H1 (cell line): ENCODE results near the gene CKB. TPM values are rescaled to one million over a fixed set of nuclear protein-coding genes. Genes with fewer than 3 reads are reported as not detected.

Source experiments
- CTCF ChIA-PET: fragments of 300-600 bp; sonication (Branson Sonifier 250); formaldehyde crosslinking; loops from one replicate; lab custom pipeline; 2021; ENCODE audit not compliant: partially characterized antibody; lab: Charles Lee
- POLR2A ChIA-PET: fragments of 300-600 bp; sonication (Branson Sonifier 250); formaldehyde crosslinking; loops from one replicate; lab custom pipeline; 2021; ENCODE audit warnings: inconsistent platforms; ENCODE audit not compliant: partially characterized antibody; lab: Charles Lee
- DNase-seq, 2 experiments: peaks; one replicate each; pipeline versions ENCODE4 v3.0.0 to v3.0.0-alpha.2; 2010 to 2022; ENCODE audit warnings: low spot score in 2 of 2, low read depth in 1 of 2, mixed read lengths in 1 of 2
- FAIRE-seq: peaks from 2 replicates; lab custom pipeline; 2011; peaks lifted over from hg19 to GRCh38; lab: Jason Lieb, UNC
- H2AFZ ChIP-seq: 2 replicates; pipeline ENCODE4 v1.8.1; 2012; ENCODE audit warnings: low read length, inconsistent platforms
- H2AK5ac ChIP-seq: 2 replicates; pipeline ENCODE4 v1.6.1; 2013; ENCODE audit warnings: low read depth, low read length
- H2BK120ac ChIP-seq: replicated peaks from 2 replicates; pipeline ENCODE3; 2013; ENCODE audit warnings: low read depth, low read length, inconsistent platforms
- H2BK12ac ChIP-seq: 2 replicates; pipeline ENCODE4 v1.6.1; 2013; ENCODE audit warnings: low read depth, low read length
- H2BK15ac ChIP-seq: 2 replicates; pipeline ENCODE4 v1.6.1; 2013; ENCODE audit warnings: low read length
- H2BK20ac ChIP-seq: 2 replicates; pipeline ENCODE4 v1.6.1; 2013; ENCODE audit warnings: low read length
- H2BK5ac ChIP-seq: 2 replicates; pipeline ENCODE4 v1.6.1; 2013; ENCODE audit warnings: low read depth, low read length
- H3K14ac ChIP-seq: 2 replicates; pipeline ENCODE4 v1.6.1; 2013; ENCODE audit warnings: inconsistent platforms; ENCODE audit not compliant: insufficient read length
- H3K18ac ChIP-seq: 2 replicates; pipeline ENCODE4 v1.6.1; 2013; ENCODE audit warnings: low read length; ENCODE audit errors: extremely low read depth
- H3K23ac ChIP-seq: 2 replicates; pipeline ENCODE4 v1.6.1; 2013; ENCODE audit warnings: inconsistent platforms; ENCODE audit not compliant: insufficient read length
- H3K23me2 ChIP-seq: 2 replicates; pipeline ENCODE4 v1.6.1; 2013; ENCODE audit warnings: low read depth, low read length
- H3K27ac ChIP-seq: 2 replicates; pipeline ENCODE4 v1.6.1; 2011; ENCODE audit warnings: low read depth, low read length, inconsistent platforms
- H3K27me3 ChIP-seq, 4 experiments: replicated peaks in 1 of 4; 1 replicate in 1 of 4; 2 replicates in 3 of 4; pipeline versions ENCODE4 v1.6.1 to v1.8.1; 2011 to 2013; ENCODE audit warnings: low read length in 3 of 4, mild to moderate bottlenecking in 3 of 4, inconsistent platforms in 2 of 4, mixed read lengths in 2 of 4, moderate library complexity in 1 of 4; ENCODE audit not compliant: control insufficient read depth in 3 of 4, insufficient read depth in 3 of 4; ENCODE audit errors: extremely low read depth in 1 of 4
- H3K36me3 ChIP-seq, 4 experiments: 2 replicates each; pipeline versions ENCODE4 v1.6.1 to v1.8.1; 2011 to 2013; ENCODE audit warnings: mild to moderate bottlenecking in 4 of 4, low read length in 3 of 4, moderate library complexity in 2 of 4, control low read depth in 1 of 4, inconsistent platforms in 1 of 4; ENCODE audit not compliant: insufficient read depth in 4 of 4, control insufficient read depth in 2 of 4
- H3K4ac ChIP-seq: replicated peaks from 2 replicates; pipeline ENCODE3; 2013; ENCODE audit warnings: low read length, low read depth, mixed read lengths, inconsistent platforms; ENCODE audit not compliant: insufficient read length
- H3K4me1 ChIP-seq, 4 experiments: replicated peaks in 1 of 4; 1 replicate in 1 of 4; 2 replicates in 3 of 4; pipeline versions ENCODE4 v1.6.1 to v1.8.1; 2011 to 2013; ENCODE audit warnings: low read length in 3 of 4, inconsistent platforms in 2 of 4, mixed read lengths in 1 of 4; ENCODE audit not compliant: insufficient read depth in 4 of 4, control insufficient read depth in 3 of 4
- H3K4me2 ChIP-seq, 2 experiments: 2 replicates each; pipeline versions ENCODE4 v1.6.1 to v1.8.1; 2011 to 2013; ENCODE audit warnings: low read depth in 2 of 2, low read length in 2 of 2, control low read depth in 1 of 2, inconsistent platforms in 1 of 2, mild to moderate bottlenecking in 1 of 2; ENCODE audit not compliant: insufficient read depth in 1 of 2
- H3K4me3 ChIP-seq, 4 experiments: fragments of 200-600, 300-600 bp in 1 of 4; sonication (generic), shearing (Covaris generic), sonication (Bioruptor Twin) in 1 of 4; 2 replicates each; pipeline versions ENCODE4 v1.5.1 to v1.8.1; 2011 to 2016; ENCODE audit warnings: low read length in 4 of 4, low read depth in 3 of 4, control low read depth in 2 of 4, inconsistent platforms in 2 of 4, mild to moderate bottlenecking in 2 of 4, mixed read lengths in 1 of 4, moderate library complexity in 1 of 4; ENCODE audit not compliant: insufficient read depth in 2 of 4; ENCODE audit errors: extremely low read depth in 1 of 4
- H3K56ac ChIP-seq: replicated peaks from 2 replicates; pipeline ENCODE3; 2013; ENCODE audit warnings: low read depth, mild to moderate bottlenecking, mixed read lengths, low read length, inconsistent platforms; ENCODE audit not compliant: insufficient read length
- H3K79me1 ChIP-seq: 2 replicates; pipeline ENCODE4 v1.6.1; 2013; ENCODE audit warnings: low read depth, low read length, control low read depth
- H3K79me2 ChIP-seq, 2 experiments: 2 replicates each; pipeline versions ENCODE4 v1.6.1 to v1.8.1; 2012 to 2013; ENCODE audit warnings: low read length in 2 of 2, mild to moderate bottlenecking in 2 of 2, inconsistent platforms in 1 of 2; ENCODE audit not compliant: insufficient read depth in 2 of 2, control insufficient read depth in 1 of 2
- H3K9ac ChIP-seq, 4 experiments: replicated peaks in 1 of 4; 1 replicate in 1 of 4; 2 replicates in 3 of 4; pipeline versions ENCODE4 v1.6.1 to v1.8.1; 2011 to 2013; ENCODE audit warnings: low read depth in 3 of 4, low read length in 3 of 4, control low read depth in 2 of 4, mild to moderate bottlenecking in 2 of 4, moderate library complexity in 2 of 4, inconsistent platforms in 1 of 4; ENCODE audit errors: extremely low read depth in 1 of 4
- H3K9me3 ChIP-seq, 2 experiments: 2 replicates each; pipeline versions ENCODE4 v1.6.1 to v1.8.1; 2012 to 2013; ENCODE audit warnings: mild to moderate bottlenecking in 2 of 2, moderate library complexity in 2 of 2, control low read depth in 1 of 2, inconsistent platforms in 1 of 2, low read depth in 1 of 2, low read length in 1 of 2, mixed read lengths in 1 of 2; ENCODE audit not compliant: insufficient read depth in 2 of 2
- H4K20me1 ChIP-seq, 2 experiments: replicated peaks in 1 of 2; 2 replicates each; pipeline versions ENCODE3 to v1.8.1; 2011 to 2013; ENCODE audit warnings: inconsistent platforms in 2 of 2, low read length in 2 of 2, mild to moderate bottlenecking in 1 of 2; ENCODE audit not compliant: insufficient read depth in 2 of 2, control insufficient read depth in 1 of 2
- H4K5ac ChIP-seq: 2 replicates; pipeline ENCODE4 v1.6.1; 2013; ENCODE audit warnings: low read length, low read depth, mixed read lengths, inconsistent platforms; ENCODE audit not compliant: insufficient read length
- H4K8ac ChIP-seq: 2 replicates; pipeline ENCODE4 v1.8.0; 2013; ENCODE audit warnings: mild to moderate bottlenecking, moderate library complexity, low read length, inconsistent platforms; ENCODE audit not compliant: insufficient read depth; ENCODE audit errors: extremely low read depth
- H4K91ac ChIP-seq: replicated peaks from 2 replicates; pipeline ENCODE3; 2013; ENCODE audit warnings: low read length, mixed read lengths, inconsistent platforms; ENCODE audit not compliant: insufficient read length
- CBX8 ChIP-seq: fragments of 300-800, 300-1000 bp; sonication (generic); IDR thresholded peaks from 2 replicates; pipeline ENCODE4 v1.7.1; 2016; ENCODE audit warnings: low read depth, low read length, borderline replicate concordance
- EZH2 ChIP-seq: fragments of 200-600 bp; sonication (generic); IDR thresholded peaks from 2 replicates; pipeline ENCODE4 v1.7.1; 2012; ENCODE audit warnings: low read depth, mild to moderate bottlenecking, moderate library complexity, low read length, inconsistent platforms; ENCODE audit not compliant: severe bottlenecking
- HDAC2 ChIP-seq, 2 experiments: fragments of 300-600 bp in 1 of 2; sonication (generic) in 1 of 2; IDR thresholded peaks; 2 replicates each; pipeline ENCODE4 v1.6.1; 2011 to 2012; ENCODE audit warnings: low read depth in 2 of 2, low read length in 2 of 2, mild to moderate bottlenecking in 2 of 2, moderate library complexity in 2 of 2, borderline replicate concordance in 1 of 2, inconsistent platforms in 1 of 2
- KDM4A ChIP-seq: IDR thresholded peaks from one replicate; pipeline ENCODE4 v1.7.1; 2012; ENCODE audit warnings: low read depth, mild to moderate bottlenecking, moderate library complexity, low read length, inconsistent platforms; ENCODE audit not compliant: severe bottlenecking
- NRF1 ChIP-seq: IDR thresholded peaks from 2 replicates; pipeline ENCODE4 v1.6.1; 2011; ENCODE audit warnings: mild to moderate bottlenecking, low read depth, low read length, improper control_type of control experiment
- TEAD4 ChIP-seq: IDR thresholded peaks from 2 replicates; pipeline ENCODE4 v1.6.1; 2012; ENCODE audit warnings: low read depth, low read length, inconsistent platforms, mixed read lengths
- YY1 ChIP-seq: IDR thresholded peaks from 2 replicates; pipeline ENCODE4 v1.6.1; 2011; ENCODE audit warnings: low read depth, mild to moderate bottlenecking, low read length
- WGBS, 2 experiments: shearing (Covaris generic) in 1 of 2; methylation state at CpG; one replicate each; pipeline versions ENCODE4 v1.1.6 to v1.1.7; 2013 to 2015; ENCODE audit warnings: low lambda C conversion rate in 2 of 2, mixed read lengths in 2 of 2, inconsistent platforms in 1 of 2, low coverage in 1 of 2, missing lambda C conversion rate in 1 of 2; ENCODE audit not compliant: insufficient replicate concordance in 2 of 2, insufficient coverage in 1 of 2, insufficient read length in 1 of 2; ENCODE audit errors: extremely low coverage in 1 of 2, missing lambda C conversion rate in 1 of 2; 5-methylcytosine and 5-hydroxymethylcytosine counted together
- polyA plus RNA-seq, 7 experiments: library from polyadenylated mRNA; depleted of rRNA in 3 of 7; stranded (reverse) in 5 of 7; unstranded in 2 of 7; fragments of >200 nt in 5 of 7; fragments of 200-250 nt in 2 of 7; gene quantifications; 1 replicate in 5 of 7; 2 replicates in 1 of 7; 4 replicates in 1 of 7; pipeline versions ENCODE4 v1.2.1 to v1.2.3, GENCODE V29; 2011 to 2013; ENCODE audit warnings: missing spikeins in 2 of 7, mixed read lengths in 2 of 7
- total RNA-seq: library from RNA; stranded (reverse); fragmentation: NEBNext Ultra II Directional; extraction: Animal tissue kit (Norgen Biotek cat#: 25700); gene quantifications from 2 replicates; pipeline ENCODE4 v1.2.1, GENCODE V29; 2021

Gene CKB
- total and polyA plus RNA-seq, 2 of the 8 experiments (the other 6 are each of a cell fraction or from before 2014, with no cell fraction given), result 538 to 950 TPM

- Histone ChIP-seq H3K18ac (no peak overlapping the region), H3K79me2 (no peaks in the 10 kb centered on the region), H3K4me2 (no peak overlapping the region), H4K91ac (no peak overlapping the region), H3K23ac (no peak overlapping the region), H3K36me3 (no peaks in the 10 kb centered on the region), H2BK12ac (no peak overlapping the region), H3K79me1 (no peaks in the 10 kb centered on the region), H2BK20ac (no peak overlapping the region), H3K4me1 (peaks cover 0 to 3% (median 1%) of the 10 kb centered on the region in 4 experiments; a peak in 4 of 7 replicates), H3K56ac (no peak overlapping the region), H3K27ac (no peak overlapping the region), H3K23me2 (no peaks in the 10 kb centered on the region), H4K8ac (no peak overlapping the region)
- FAIRE-seq, result no peak
- CTCF ChIA-PET, result interaction anchor here (0.6 to 28.8 kb wide), 7 partner anchors 10 to 607 kb away, joined by 3 to 921 read pairs (median 8); partner anchors contain the start of genes BAG5, CKB and TRMT61A
- no peak for DNase-seq
- TF ChIP-seq TEAD4 (no peak), YY1 (no peak), KDM4A (no peak), EZH2 (no peak), NRF1 (no peak), HDAC2 (IDR thresholded peaks at IDR 0.05; ENCODE audit: borderline replicate concordance in 1 of 2, low read depth in 2 of 2, low read length in 2 of 2) (no peak), CBX8 (no peak)
- TF ChIP-seq, all 59 proteins: peak for 0
- Histone ChIP-seq H3K27me3 (no peaks in the 10 kb centered on the region), H4K20me1 (peaks cover 0 to 4% of the 10 kb centered on the region in 2 experiments), H3K4me3 (no peak overlapping the region), H2BK5ac (peak overlapping the region; percentile 66; the same call in 1 of the 2 replicates), H2AK5ac (peak overlapping the region; percentile 90; the same call in 1 of the 2 replicates), H2BK120ac (no peak overlapping the region), H3K4ac (no peak overlapping the region), H2BK15ac (no peak overlapping the region), H2AFZ (no peak overlapping the region), H3K9ac (no peak overlapping the region), H3K9me3 (no peaks in the 10 kb centered on the region), H3K14ac (no peak overlapping the region), H4K5ac (no peak overlapping the region)
- 94% methylated on average over 18 of the region's 22 CpGs; no CpG with 5 or more reads in 1 of the 2 experiments for WGBS, 2 experiments
- POLR2A ChIA-PET, result interaction anchor here (1.3 to 29.8 kb wide), 6 partner anchors 8 to 211 kb away, joined by 3 to 844 read pairs (median 18); partner anchors contain the start of genes BAG5, CKB and COA8
These were observed 28.1 kb upstream of the CKB start for GRCh38 chr14:103550451-103551337.
